CD14-positive monocyte (primary cell): Measurements from ENCODE around the gene GKN1. TPM values are rescaled to one million over a fixed set of nuclear protein-coding genes. Genes with fewer than 3 reads are reported as not detected.

ENCODE experiments used
- DNase-seq, 3 donors: peaks; one replicate each; pipeline ENCODE4 v3.0.0-alpha.2; 2011 to 2022
- H2AFZ ChIP-seq: 2 replicates; pipeline ENCODE4 v1.6.0; 2012; ENCODE audit warnings: mild to moderate bottlenecking, low read depth, low read length, inconsistent platforms; ENCODE audit not compliant: insufficient read depth, poor library complexity, severe bottlenecking
- H3K27ac ChIP-seq, 2 donors: 1 replicate in 1 of 2; 2 replicates in 1 of 2; pipeline ENCODE4 v1.5.1; 2012 to 2013; ENCODE audit warnings: low read length in 2 of 2, control low read depth in 1 of 2, inconsistent platforms in 1 of 2, low read depth in 1 of 2, mild to moderate bottlenecking in 1 of 2
- H3K27me3 ChIP-seq, 2 donors: one replicate each; pipeline versions ENCODE4 v1.6.0 to v1.6.1; 2011 to 2013; ENCODE audit warnings: low read length in 2 of 2; ENCODE audit not compliant: control insufficient read depth in 2 of 2, insufficient read depth in 2 of 2
- H3K36me3 ChIP-seq, 2 donors: replicated peaks in 1 of 2; 1 replicate in 1 of 2; 2 replicates in 1 of 2; pipeline versions ENCODE4 v1.5.1 to v1.6.1; 2012 to 2013; ENCODE audit warnings: low read length in 2 of 2, control low read depth in 1 of 2, inconsistent platforms in 1 of 2, mild to moderate bottlenecking in 1 of 2; ENCODE audit not compliant: insufficient read depth in 2 of 2, control insufficient read depth in 1 of 2
- H3K4me1 ChIP-seq, 2 donors: 1 replicate in 1 of 2; 2 replicates in 1 of 2; pipeline versions ENCODE4 v1.5.1 to v1.6.1; 2012 to 2013; ENCODE audit warnings: low read length in 2 of 2, control low read depth in 1 of 2, inconsistent platforms in 1 of 2, mild to moderate bottlenecking in 1 of 2, moderate library complexity in 1 of 2; ENCODE audit not compliant: insufficient read depth in 2 of 2, control insufficient read depth in 1 of 2
- H3K4me2 ChIP-seq: replicated peaks from 2 replicates; pipeline ENCODE3; 2012; ENCODE audit warnings: low read length, moderate library complexity, mild to moderate bottlenecking; ENCODE audit not compliant: poor library complexity, severe bottlenecking; ENCODE audit errors: extremely low read depth
- H3K4me3 ChIP-seq, 3 experiments: fragments of 200-600 bp in 1 of 3; sonication (generic) in 1 of 3; replicated peaks in 1 of 3; 1 replicate in 2 of 3; 2 replicates in 1 of 3; pipeline ENCODE4 v1.5.1; 2011 to 2013; ENCODE audit warnings: low read length in 3 of 3, mild to moderate bottlenecking in 3 of 3, control low read depth in 2 of 3, low read depth in 2 of 3, inconsistent platforms in 1 of 3, moderate library complexity in 1 of 3
- H3K79me2 ChIP-seq: 2 replicates; pipeline ENCODE4 v1.6.0; 2012; ENCODE audit warnings: mild to moderate bottlenecking, control low read depth, inconsistent platforms, low read length, moderate library complexity; ENCODE audit not compliant: insufficient read depth
- H3K9ac ChIP-seq: 2 replicates; pipeline ENCODE4 v1.6.0; 2017; ENCODE audit warnings: low read length, mild to moderate bottlenecking; ENCODE audit not compliant: insufficient read depth, poor library complexity, severe bottlenecking
- H3K9me3 ChIP-seq, 2 donors: replicated peaks in 1 of 2; 1 replicate in 1 of 2; 2 replicates in 1 of 2; pipeline versions ENCODE4 v1.5.1 to v1.6.1; 2012 to 2013; ENCODE audit warnings: low read length in 2 of 2, control low read depth in 1 of 2; ENCODE audit not compliant: control insufficient read depth in 1 of 2, insufficient read depth in 1 of 2
- H4K20me1 ChIP-seq: 2 replicates; pipeline ENCODE4 v1.6.0; 2012; ENCODE audit warnings: mild to moderate bottlenecking, low read length, control low read depth, moderate library complexity; ENCODE audit not compliant: insufficient read depth
- H3K27ac Mint-ChIP-seq, 7 donors: one replicate each; pipeline ENCODE4 v1.8.0; 2020; ENCODE audit warnings: mild to moderate bottlenecking in 7 of 7, mixed read lengths in 7 of 7, moderate library complexity in 6 of 7, inconsistent platforms in 2 of 7
- H3K27me3 Mint-ChIP-seq, 3 donors: one replicate each; pipeline ENCODE4 v1.8.0; 2021 to 2022; ENCODE audit warnings: low read depth in 3 of 3, mild to moderate bottlenecking in 3 of 3, mixed read lengths in 3 of 3, moderate library complexity in 3 of 3, inconsistent platforms in 1 of 3
- H3K36me3 Mint-ChIP-seq, 2 donors: one replicate each; pipeline ENCODE4 v1.8.0; 2020; ENCODE audit warnings: mixed read lengths in 2 of 2, inconsistent platforms in 1 of 2, mild to moderate bottlenecking in 1 of 2
- H3K4me1 Mint-ChIP-seq: one replicate; pipeline ENCODE4 v1.8.0; 2020; ENCODE audit warnings: mild to moderate bottlenecking, mixed read lengths
- H3K4me3 Mint-ChIP-seq, 2 donors: one replicate each; pipeline ENCODE4 v1.8.0; 2020; ENCODE audit warnings: mild to moderate bottlenecking in 2 of 2, mixed read lengths in 2 of 2, moderate library complexity in 1 of 2
- H3K9me3 Mint-ChIP-seq, 7 donors: one replicate each; pipeline ENCODE4 v1.8.0; 2020 to 2022; ENCODE audit warnings: mixed read lengths in 7 of 7, mild to moderate bottlenecking in 6 of 7, moderate library complexity in 6 of 7, inconsistent platforms in 2 of 7
- WGBS: methylation state at CpG from one replicate; pipeline ENCODE4 v1.1.5; 2013; ENCODE audit warnings: missing lambda C conversion rate; ENCODE audit not compliant: insufficient coverage; 5-methylcytosine and 5-hydroxymethylcytosine counted together
- intact Hi-C, 2 donors: fragments of 100-400 bp; cut with micrococcal nuclease; formaldehyde crosslinking; loops; one replicate each; pipeline versions ENCODE4 v1.15.0 to v1.15.1; 2023
- polyA plus RNA-seq, 3 donors: library from polyadenylated mRNA; depleted of rRNA in 1 of 3; unstranded in 2 of 3; stranded (reverse) in 1 of 3; fragments of 300-500 nt in 2 of 3; fragments of >200 nt in 1 of 3; fragmentation: Illumina TruSeq in 2 of 3; gene quantifications; 1 replicate in 2 of 3; 2 replicates in 1 of 3; pipeline ENCODE4 v1.2.3, GENCODE V29; 2012 to 2021
- TF ChIP-seq, protein P1 (sequence below): fragments of 200-600 bp; IDR thresholded peaks from one replicate; pipeline ENCODE4 v1.8.0; 2022; ENCODE audit warnings: antibody characterized with exemption, mild to moderate bottlenecking

GKN1 gene
- polyA plus RNA-seq, 3 donors, result not detected

DNA sequence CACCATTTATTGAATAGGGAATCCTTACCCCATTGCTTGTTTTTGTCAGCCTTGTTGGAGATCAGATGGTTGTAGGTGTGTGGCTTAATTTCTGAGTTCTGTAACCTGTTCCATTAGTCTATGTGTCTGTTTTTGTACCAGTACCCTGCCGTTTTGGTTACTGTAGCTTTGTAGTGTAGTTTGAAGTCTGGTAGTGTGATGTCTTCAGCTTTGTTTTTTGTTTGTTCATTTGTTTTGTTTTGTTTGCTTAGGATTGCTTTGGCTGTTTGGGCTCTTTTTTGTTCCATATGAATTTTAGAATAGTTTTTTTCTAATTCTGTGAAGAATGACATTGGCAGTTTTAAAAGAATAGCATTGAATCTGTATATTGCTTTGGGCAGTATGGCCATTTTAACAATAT, 34.5 kb upstream of the GKN1 start:
- WGBS, result 100% methylated on average over 1 of the region's 1 CpG
- H3K36me3 ChIP-seq, result no peaks in the 10 kb centered on the region
- no peaks in the 10 kb centered on the region for H3K4me1 ChIP-seq
- Mint-ChIP-seq H3K36me3 (no peaks in the 10 kb centered on the region), H3K27ac (no peak overlapping the region), H3K4me1 (peaks cover 1% of the 10 kb centered on the region), H3K27me3 (peaks cover 1 to 6% (median 2%) of the 10 kb centered on the region in 3 donors), H3K4me3 (no peak overlapping the region), H3K9me3 (peaks cover 0 to 3% (median 2%) of the 10 kb centered on the region in 7 donors)
- intact Hi-C loops, result no loop called here
- no peak overlapping the region for H2AFZ ChIP-seq
- TF ChIP-seq, protein P1, sequence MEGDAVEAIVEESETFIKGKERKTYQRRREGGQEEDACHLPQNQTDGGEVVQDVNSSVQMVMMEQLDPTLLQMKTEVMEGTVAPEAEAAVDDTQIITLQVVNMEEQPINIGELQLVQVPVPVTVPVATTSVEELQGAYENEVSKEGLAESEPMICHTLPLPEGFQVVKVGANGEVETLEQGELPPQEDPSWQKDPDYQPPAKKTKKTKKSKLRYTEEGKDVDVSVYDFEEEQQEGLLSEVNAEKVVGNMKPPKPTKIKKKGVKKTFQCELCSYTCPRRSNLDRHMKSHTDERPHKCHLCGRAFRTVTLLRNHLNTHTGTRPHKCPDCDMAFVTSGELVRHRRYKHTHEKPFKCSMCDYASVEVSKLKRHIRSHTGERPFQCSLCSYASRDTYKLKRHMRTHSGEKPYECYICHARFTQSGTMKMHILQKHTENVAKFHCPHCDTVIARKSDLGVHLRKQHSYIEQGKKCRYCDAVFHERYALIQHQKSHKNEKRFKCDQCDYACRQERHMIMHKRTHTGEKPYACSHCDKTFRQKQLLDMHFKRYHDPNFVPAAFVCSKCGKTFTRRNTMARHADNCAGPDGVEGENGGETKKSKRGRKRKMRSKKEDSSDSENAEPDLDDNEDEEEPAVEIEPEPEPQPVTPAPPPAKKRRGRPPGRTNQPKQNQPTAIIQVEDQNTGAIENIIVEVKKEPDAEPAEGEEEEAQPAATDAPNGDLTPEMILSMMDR, result no peak
- no peaks in the 10 kb centered on the region for H3K79me2 ChIP-seq
- H3K4me3 ChIP-seq, result no peak overlapping the region
- H3K27me3 ChIP-seq, result no peaks in the 10 kb centered on the region
- no peak overlapping the region for H3K4me2 ChIP-seq
- no peak for DNase-seq
- H3K27ac ChIP-seq, result no peak overlapping the region
- no peaks in the 10 kb centered on the region for H3K9me3 ChIP-seq
- no peak overlapping the region for H3K9ac ChIP-seq
- no peaks in the 10 kb centered on the region for H4K20me1 ChIP-seq

DNA sequence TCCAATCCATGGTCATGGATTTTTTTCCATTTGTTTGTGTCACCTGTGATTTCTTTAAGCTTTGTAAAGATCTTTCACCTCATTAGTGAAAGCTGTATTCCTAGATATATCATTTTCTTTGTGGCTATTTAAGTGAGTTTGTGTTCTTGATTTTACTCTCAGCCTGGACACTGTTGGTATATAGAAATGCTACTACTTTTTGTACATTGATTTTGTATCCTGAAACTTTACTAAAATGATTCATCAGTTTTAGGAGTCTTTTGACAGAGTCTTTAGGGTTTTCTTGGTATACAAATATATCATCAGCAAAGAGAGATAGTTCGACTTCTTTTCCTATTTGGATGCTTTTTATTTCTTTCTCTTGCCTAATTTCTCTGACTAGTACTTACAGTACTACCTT, 34.1 kb upstream of the GKN1 start:
- WGBS, result no CpG with 5 or more reads among the region's 1 CpG
- H3K27me3 Mint-ChIP-seq, result peaks cover 1 to 6% (median 2%) of the 10 kb centered on the region in 3 donors

More for the DNA sequence above, 34.1 kb upstream of the GKN1 start:
- H3K4me3 Mint-ChIP-seq, result no peak overlapping the region
- Histone ChIP-seq H2AFZ (no peak overlapping the region), H3K79me2 (no peaks in the 10 kb centered on the region), H3K9me3 (peaks cover 0 to 3% of the 10 kb centered on the region in 2 donors), H3K27me3 (no peaks in the 10 kb centered on the region), H3K27ac (no peak overlapping the region), H3K4me3 (no peak overlapping the region), H3K4me2 (no peak overlapping the region), H3K9ac (no peak overlapping the region), H3K4me1 (no peaks in the 10 kb centered on the region), H4K20me1 (no peaks in the 10 kb centered on the region), H3K36me3 (no peaks in the 10 kb centered on the region)
- TF ChIP-seq, protein P1, result no peak
- peaks cover 1% of the 10 kb centered on the region for H3K4me1 Mint-ChIP-seq
- intact Hi-C loops, result no loop called here
- DNase-seq, result no peak
- H3K27ac Mint-ChIP-seq, result no peak overlapping the region
- no peaks in the 10 kb centered on the region for H3K36me3 Mint-ChIP-seq
- peaks cover 0 to 3% (median 2%) of the 10 kb centered on the region in 7 donors for H3K9me3 Mint-ChIP-seq
